Stimulated activated naive CD8-positive, alpha-beta T cell treated with anti-CD3 and anti-CD28 coated beads, Interleukin-15, Interleukin-2, amounts not matched to agents 100 ng/mL and 50 ng/mL, for 24 hours (primary cell): ENCODE results near the gene OSCAR.

ENCODE experiments used
- H3K27ac Mint-ChIP-seq: one replicate; pipeline ENCODE4 v1.8.0; 2021; ENCODE audit warnings: mild to moderate bottlenecking, mixed read lengths
- H3K27me3 Mint-ChIP-seq: one replicate; pipeline ENCODE4 v1.8.0; 2021; ENCODE audit warnings: mixed read lengths
- H3K36me3 Mint-ChIP-seq: one replicate; pipeline ENCODE4 v1.8.0; 2021; ENCODE audit warnings: low read depth, mixed read lengths
- H3K4me1 Mint-ChIP-seq: one replicate; pipeline ENCODE4 v1.8.0; 2021; ENCODE audit warnings: low read depth, mixed read lengths
- H3K4me3 Mint-ChIP-seq: one replicate; pipeline ENCODE4 v1.8.0; 2021; ENCODE audit warnings: mild to moderate bottlenecking, mixed read lengths
- H3K9me3 Mint-ChIP-seq: one replicate; pipeline ENCODE4 v1.8.0; 2021; ENCODE audit warnings: mixed read lengths

Gene OSCAR

DNA sequence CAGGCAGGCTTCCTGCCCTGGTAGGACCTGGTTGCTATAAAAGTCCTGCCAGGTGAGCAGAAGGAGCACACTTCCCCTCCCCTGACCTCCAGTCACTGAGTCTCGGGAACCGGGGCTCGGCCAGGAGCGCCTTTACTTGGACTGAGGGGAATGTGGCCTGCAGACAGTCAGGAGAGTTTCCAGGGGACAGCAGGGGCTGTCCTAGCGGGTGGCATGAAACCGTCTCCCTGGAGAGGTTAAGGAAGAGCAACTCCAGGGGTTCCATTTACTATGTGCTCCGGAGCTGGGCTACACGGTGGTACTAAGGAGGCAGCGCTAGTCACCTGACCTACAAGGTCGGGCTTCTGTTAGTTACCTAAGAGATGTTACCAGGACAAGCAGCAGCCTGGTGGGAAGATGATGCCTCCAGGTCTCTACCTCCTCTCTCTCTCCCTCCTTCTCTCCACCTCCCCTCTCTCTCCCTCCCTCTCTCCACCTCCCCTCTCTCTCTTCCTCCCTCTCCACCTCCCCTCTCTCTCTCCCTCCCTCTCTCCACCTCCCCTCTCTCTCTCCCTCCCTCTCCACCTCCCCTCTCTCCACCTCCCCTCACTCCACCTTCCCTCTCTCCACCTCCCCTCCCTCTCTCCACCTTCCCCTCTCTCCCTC, 32.8 kb upstream of the OSCAR start:
- no peak overlapping the region for H3K27ac Mint-ChIP-seq

GRCh38 chr19:54129617-54129996, 29.0 kb upstream of the OSCAR start:
- no peak overlapping the region for H3K27ac Mint-ChIP-seq
- no peaks in the 10 kb centered on the region for H3K27me3 Mint-ChIP-seq
- H3K4me3 Mint-ChIP-seq = no peak overlapping the region
- no peaks in the 10 kb centered on the region for H3K9me3 Mint-ChIP-seq
- H3K36me3 Mint-ChIP-seq = peaks cover 27% of the 10 kb centered on the region
- no peaks in the 10 kb centered on the region for H3K4me1 Mint-ChIP-seq

More for the DNA sequence above, 32.8 kb upstream of the OSCAR start:
- no peaks in the 10 kb centered on the region for H3K27me3 Mint-ChIP-seq
- H3K4me3 Mint-ChIP-seq = no peak overlapping the region
- peaks cover 12% of the 10 kb centered on the region for H3K36me3 Mint-ChIP-seq
- H3K4me1 Mint-ChIP-seq = peaks cover 13% of the 10 kb centered on the region
- no peaks in the 10 kb centered on the region for H3K9me3 Mint-ChIP-seq

GRCh38 chr19:54128796-54129616, 28.4 kb upstream of the OSCAR start:
- H3K27me3 Mint-ChIP-seq = no peaks in the 10 kb centered on the region
- peaks cover 29% of the 10 kb centered on the region for H3K36me3 Mint-ChIP-seq
- H3K9me3 Mint-ChIP-seq = no peaks in the 10 kb centered on the region
- no peaks in the 10 kb centered on the region for H3K4me1 Mint-ChIP-seq
- H3K27ac Mint-ChIP-seq = no peak overlapping the region
- no peak overlapping the region for H3K4me3 Mint-ChIP-seq

GRCh38 chr19:54128441-54128725, 27.8 kb upstream of the OSCAR start:
- no peaks in the 10 kb centered on the region for H3K27me3 Mint-ChIP-seq
- H3K27ac Mint-ChIP-seq = no peak overlapping the region
- H3K9me3 Mint-ChIP-seq = no peaks in the 10 kb centered on the region
- no peak overlapping the region for H3K4me3 Mint-ChIP-seq
- H3K36me3 Mint-ChIP-seq = peaks cover 32% of the 10 kb centered on the region
- no peaks in the 10 kb centered on the region for H3K4me1 Mint-ChIP-seq

GRCh38 chr19:54127688-54128440, 27.3 kb upstream of the OSCAR start:
- no peaks in the 10 kb centered on the region for H3K27me3 Mint-ChIP-seq
- H3K9me3 Mint-ChIP-seq = no peaks in the 10 kb centered on the region
- H3K27ac Mint-ChIP-seq = no peak overlapping the region
- H3K4me1 Mint-ChIP-seq = no peaks in the 10 kb centered on the region
- H3K4me3 Mint-ChIP-seq = no peak overlapping the region
- H3K36me3 Mint-ChIP-seq = peaks cover 36% of the 10 kb centered on the region

- Mint-ChIP-seq H3K36me3 (peaks cover 33% of the 10 kb centered on the region), H3K27ac (no peak overlapping the region), H3K9me3 (no peaks in the 10 kb centered on the region), H3K4me3 (no peak overlapping the region), H3K27me3 (no peaks in the 10 kb centered on the region), H3K4me1 (no peaks in the 10 kb centered on the region)
Observed at GRCh38 chr19:54125713-54126112, 25.1 kb upstream of the OSCAR start.

DNA sequence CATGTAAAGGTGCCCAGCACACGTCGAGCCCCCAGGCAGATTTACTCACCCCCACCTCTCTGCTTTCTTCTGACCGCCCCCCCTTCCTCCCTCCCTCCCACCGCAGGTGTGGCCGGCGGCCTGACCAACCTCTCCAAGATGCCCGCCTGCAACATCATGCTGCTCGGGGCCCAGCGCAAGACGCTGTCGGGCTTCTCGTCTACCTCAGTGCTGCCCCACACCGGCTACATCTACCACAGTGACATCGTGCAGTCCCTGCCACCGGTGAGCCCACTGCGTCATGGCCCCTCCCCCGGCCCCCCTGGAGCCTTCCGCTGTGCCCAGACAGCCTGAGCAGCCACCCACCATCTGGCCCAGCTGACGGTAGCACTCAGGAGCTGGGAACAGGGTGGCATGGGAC, 23.8 kb upstream of the OSCAR start:
- H3K27me3 Mint-ChIP-seq = no peaks in the 10 kb centered on the region
- H3K4me3 Mint-ChIP-seq = no peak overlapping the region
- H3K36me3 Mint-ChIP-seq = peaks cover 41% of the 10 kb centered on the region
- H3K27ac Mint-ChIP-seq = no peak overlapping the region
- no peaks in the 10 kb centered on the region for H3K4me1 Mint-ChIP-seq
- H3K9me3 Mint-ChIP-seq = no peaks in the 10 kb centered on the region

- Mint-ChIP-seq H3K9me3 (no peaks in the 10 kb centered on the region), H3K27ac (no peak overlapping the region), H3K27me3 (no peaks in the 10 kb centered on the region), H3K4me3 (no peak overlapping the region), H3K4me1 (no peaks in the 10 kb centered on the region), H3K36me3 (peaks cover 43% of the 10 kb centered on the region)
Observed at GRCh38 chr19:54123682-54124081, 23.1 kb upstream of the OSCAR start.

GRCh38 chr19:54121259-54121658, 20.7 kb upstream of the OSCAR start:
- H3K9me3 Mint-ChIP-seq = no peaks in the 10 kb centered on the region
- peaks cover 39% of the 10 kb centered on the region for H3K36me3 Mint-ChIP-seq
- no peak overlapping the region for H3K4me3 Mint-ChIP-seq
- H3K27ac Mint-ChIP-seq = no peak overlapping the region
- no peaks in the 10 kb centered on the region for H3K27me3 Mint-ChIP-seq
- H3K4me1 Mint-ChIP-seq = peaks cover 12% of the 10 kb centered on the region

DNA sequence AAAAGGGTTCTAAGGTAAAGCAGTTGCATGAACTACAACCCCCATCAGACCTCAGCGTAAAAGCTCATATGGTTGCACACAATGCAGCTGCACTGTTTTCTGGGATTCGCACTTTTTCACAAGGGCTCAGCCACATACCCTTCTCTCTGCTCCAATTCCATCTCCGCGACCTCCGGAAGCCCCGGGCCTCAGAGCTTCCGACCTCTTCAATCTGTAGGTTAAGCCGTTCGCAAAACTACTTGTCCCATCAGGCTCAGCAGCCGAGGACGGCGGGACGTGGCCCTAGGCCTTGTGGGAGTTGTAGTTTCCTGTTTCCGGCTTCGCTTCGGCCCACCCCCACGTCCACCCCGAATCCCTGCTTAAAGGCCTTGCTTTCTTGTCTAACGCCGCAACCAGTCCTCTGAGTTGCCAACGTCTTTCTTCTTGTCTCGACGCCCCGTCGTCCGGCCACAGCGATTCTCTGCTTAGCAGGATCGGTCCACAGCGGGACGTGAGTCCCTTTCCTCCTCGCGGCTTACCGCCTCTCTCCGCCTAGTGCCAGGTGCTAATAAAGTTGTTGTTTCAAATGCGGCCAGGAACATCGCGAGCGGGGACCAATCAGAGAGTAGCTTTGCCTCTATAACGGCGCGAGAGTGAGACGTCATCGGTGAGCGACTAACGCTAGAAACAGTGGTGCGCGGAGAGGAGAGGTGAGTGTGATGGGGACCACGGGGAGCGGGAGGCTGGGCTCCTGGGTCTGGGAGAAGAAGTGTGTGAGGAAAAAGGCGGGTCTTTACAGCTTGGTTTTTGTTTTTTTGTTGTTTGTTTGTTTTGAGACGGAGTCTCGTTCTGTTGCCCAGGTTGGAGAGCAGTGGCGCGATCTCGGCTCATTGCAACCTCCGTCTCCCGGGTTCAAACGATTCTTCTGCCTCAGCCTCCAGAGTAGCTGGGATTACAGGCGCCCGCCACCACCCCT, 14.8 kb upstream of the OSCAR start, which contains the start of the genes PRPF31 and TFPT:
TSS of gene PRPF31 (plus strand) at position 646 of the 955 bp plus-strand sequence. CDS start 2,525 bp downstream, outside the sequence.
TSS of gene TFPT (minus strand) at position 549 of the 955 bp plus-strand sequence. CDS start at position 161, 388 bp downstream.
- Mint-ChIP-seq H3K4me3 (peak within 1 kb of the TSS; percentile 90), H3K27ac (peak within 1 kb of the TSS; percentile 90), H3K9me3 (no peaks in the 10 kb centered on the region), H3K36me3 (peaks cover 43% of the 10 kb centered on the region), H3K27me3 (no peaks in the 10 kb centered on the region), H3K4me1 (peaks cover 40% of the 10 kb centered on the region)

GRCh38 chr19:54114340-54115108, 13.9 kb upstream of the OSCAR start:
- H3K9me3 Mint-ChIP-seq = no peaks in the 10 kb centered on the region
- H3K4me1 Mint-ChIP-seq = peaks cover 40% of the 10 kb centered on the region
- no peaks in the 10 kb centered on the region for H3K27me3 Mint-ChIP-seq
- peak overlapping the region; percentile 90 for H3K27ac Mint-ChIP-seq
- H3K36me3 Mint-ChIP-seq = peaks cover 40% of the 10 kb centered on the region
- H3K4me3 Mint-ChIP-seq = peak overlapping the region; percentile 90

- Mint-ChIP-seq H3K27me3 (no peaks in the 10 kb centered on the region), H3K27ac (no peak overlapping the region), H3K4me3 (no peak overlapping the region), H3K4me1 (peaks cover 29% of the 10 kb centered on the region), H3K9me3 (no peaks in the 10 kb centered on the region), H3K36me3 (peaks cover 50% of the 10 kb centered on the region)
Observed at GRCh38 chr19:54109651-54110050, 9.0 kb upstream of the OSCAR start.

DNA sequence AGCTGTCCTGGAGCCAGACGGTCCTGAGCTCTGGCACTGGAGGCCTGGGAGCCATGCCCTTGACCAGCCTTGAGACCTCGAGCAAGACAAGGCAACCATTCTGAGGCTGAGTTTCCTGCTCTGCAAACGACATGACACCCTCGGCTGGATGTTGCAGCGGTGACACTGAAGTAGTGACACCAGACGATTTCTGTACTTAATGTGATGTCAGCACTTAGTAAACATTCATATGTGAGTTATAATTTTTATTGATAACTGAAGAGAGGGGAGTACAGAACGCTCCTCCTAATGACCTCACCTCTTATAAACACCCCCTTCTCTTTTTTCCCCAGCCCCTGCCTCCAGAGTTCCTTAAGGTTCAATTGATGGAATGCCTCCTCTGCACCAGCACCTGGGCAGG, 7.9 kb upstream of the OSCAR start:
- H3K4me3 Mint-ChIP-seq = no peak overlapping the region
- H3K27ac Mint-ChIP-seq = no peak overlapping the region
- H3K9me3 Mint-ChIP-seq = no peaks in the 10 kb centered on the region
- no peaks in the 10 kb centered on the region for H3K27me3 Mint-ChIP-seq
- peaks cover 44% of the 10 kb centered on the region for H3K36me3 Mint-ChIP-seq
- peaks cover 23% of the 10 kb centered on the region for H3K4me1 Mint-ChIP-seq
